VCaP (cell line): ENCODE data around the gene SULT1C4.

Experiments used
- H3K27ac ChIP-seq: fragments of 450-650 bp; 2 replicates; pipeline ENCODE4 v1.5.1; 2017
- TF ChIP-seq, protein P1 (sequence below): fragments of 450-650 bp; conservative IDR thresholded peaks from 2 replicates; pipeline ENCODE4 v1.5.1; 2017; ENCODE audit warnings: mild to moderate bottlenecking, moderate library complexity

The SULT1C4 gene

DNA sequence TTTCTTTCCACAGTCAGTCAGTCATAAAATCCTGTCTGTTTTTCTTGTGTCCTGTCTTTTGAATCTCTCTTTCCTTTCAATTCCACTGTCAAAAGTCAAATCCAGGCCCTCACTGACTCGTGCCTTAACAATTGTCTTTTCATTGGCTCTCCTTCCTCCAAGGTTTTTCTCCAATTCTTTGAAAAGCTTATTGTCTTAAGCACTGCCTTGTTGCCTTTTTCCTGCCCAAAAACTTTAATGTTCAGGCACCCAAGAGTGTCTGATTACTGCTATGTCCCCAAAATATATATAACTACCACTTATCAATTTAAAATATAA lies 13.9 kb upstream of the SULT1C4 start:
- TF ChIP-seq, protein P1, sequence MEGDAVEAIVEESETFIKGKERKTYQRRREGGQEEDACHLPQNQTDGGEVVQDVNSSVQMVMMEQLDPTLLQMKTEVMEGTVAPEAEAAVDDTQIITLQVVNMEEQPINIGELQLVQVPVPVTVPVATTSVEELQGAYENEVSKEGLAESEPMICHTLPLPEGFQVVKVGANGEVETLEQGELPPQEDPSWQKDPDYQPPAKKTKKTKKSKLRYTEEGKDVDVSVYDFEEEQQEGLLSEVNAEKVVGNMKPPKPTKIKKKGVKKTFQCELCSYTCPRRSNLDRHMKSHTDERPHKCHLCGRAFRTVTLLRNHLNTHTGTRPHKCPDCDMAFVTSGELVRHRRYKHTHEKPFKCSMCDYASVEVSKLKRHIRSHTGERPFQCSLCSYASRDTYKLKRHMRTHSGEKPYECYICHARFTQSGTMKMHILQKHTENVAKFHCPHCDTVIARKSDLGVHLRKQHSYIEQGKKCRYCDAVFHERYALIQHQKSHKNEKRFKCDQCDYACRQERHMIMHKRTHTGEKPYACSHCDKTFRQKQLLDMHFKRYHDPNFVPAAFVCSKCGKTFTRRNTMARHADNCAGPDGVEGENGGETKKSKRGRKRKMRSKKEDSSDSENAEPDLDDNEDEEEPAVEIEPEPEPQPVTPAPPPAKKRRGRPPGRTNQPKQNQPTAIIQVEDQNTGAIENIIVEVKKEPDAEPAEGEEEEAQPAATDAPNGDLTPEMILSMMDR = no peak
- H3K27ac ChIP-seq = no peak overlapping the region

DNA sequence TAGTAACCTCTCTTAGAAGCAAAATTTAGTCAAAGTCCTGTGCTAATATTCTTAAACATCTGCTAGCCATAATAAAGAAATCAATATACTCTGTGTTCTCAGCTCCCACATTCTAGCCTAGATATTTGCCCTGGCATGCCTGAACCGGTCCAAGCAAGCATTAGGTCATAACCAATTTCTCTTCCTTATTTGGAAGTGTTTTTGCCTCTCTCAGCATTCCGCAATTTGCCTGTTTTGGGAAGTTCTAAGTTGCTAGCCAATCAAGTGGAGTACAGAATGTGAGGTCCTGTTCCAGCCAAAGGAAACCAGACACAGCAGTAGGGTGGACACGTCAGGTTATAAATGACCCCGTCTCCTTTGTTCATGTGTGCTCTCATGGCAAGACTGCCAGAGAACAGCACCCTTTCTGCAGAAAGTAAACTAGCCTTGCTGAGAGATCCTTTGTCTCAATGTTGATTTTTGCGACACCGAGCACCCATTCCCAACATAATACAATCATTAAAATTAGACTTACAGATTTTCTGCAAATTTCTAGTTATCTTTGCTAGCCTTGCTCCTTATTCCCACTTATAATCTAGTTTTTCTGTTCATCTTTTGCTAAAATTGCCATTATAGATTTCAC lies 13.0 kb upstream of the SULT1C4 start:
- TF ChIP-seq, protein P1 = no peak
- no peak overlapping the region for H3K27ac ChIP-seq

DNA sequence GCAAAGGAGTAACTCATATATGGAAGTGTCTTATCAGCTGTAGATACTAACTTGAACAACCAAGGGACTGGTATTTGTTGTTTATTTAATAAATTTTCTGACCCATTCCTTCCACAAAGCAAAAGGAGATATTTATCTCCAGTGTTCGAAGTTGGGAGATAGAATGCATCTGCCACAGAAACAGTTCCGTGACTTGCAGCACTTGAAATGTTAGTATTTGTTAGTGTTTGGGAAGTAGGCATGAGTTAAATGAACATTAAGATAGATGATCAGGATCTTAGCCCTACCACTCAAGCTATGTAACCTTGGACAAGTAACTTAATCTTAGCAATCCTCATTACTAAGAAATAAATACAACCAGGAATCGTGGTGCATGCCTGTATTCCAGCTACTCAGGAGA lies 12.1 kb upstream of the SULT1C4 start:
- TF ChIP-seq, protein P1 = no peak

DNA sequence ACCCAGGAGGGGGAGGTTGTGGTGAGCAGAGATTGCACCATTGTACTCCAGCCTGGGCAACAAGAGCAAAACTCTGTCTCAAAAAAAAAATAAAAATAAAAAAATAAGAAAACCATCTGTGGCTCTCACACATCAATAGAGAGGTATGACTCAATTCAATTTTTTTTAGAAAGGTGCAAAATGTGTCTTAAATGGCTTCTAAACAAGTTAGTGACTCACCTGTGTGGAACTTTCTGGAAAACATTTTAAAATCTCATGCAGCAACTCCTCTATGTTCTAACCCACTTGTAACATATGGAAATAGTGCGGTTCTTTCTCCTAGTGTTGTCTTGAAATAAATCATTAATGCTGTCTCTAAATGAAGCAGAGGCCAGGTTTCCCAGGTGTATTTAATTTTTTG lies 10.7 kb upstream of the SULT1C4 start:
- TF ChIP-seq, protein P1 = no peak
- H3K27ac ChIP-seq = peak overlapping the region; percentile 45; the same call in 1 of the 2 replicates

More for the DNA sequence above, 12.1 kb upstream of the SULT1C4 start:
- no peak overlapping the region for H3K27ac ChIP-seq

DNA sequence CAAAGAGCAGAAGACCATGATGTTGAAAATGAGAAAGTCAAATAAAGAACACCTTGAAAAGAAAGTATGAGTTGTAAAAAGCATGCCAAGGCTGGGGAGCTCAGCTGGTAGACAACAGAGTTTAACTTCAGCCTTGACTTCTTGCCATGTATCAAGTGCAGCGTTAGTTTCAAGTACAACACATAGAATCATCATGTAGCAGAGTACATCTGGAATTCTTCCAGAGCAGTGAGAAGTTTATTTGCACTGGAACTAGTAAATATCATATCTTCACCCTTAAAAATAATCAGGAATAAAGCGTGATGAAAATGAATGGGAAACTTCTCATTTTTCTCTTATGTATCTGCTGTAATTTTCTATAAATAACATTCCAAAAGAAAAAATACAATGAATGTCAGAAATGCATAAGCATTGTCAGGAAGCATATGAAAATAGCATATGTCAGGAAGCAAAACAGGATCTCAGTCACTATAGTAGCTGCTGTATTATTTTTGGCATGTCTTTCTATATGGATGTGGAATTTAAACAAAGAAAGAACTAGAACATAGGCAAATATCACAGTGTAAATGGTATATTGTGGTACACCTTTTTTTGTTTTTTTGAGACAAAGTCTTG lies 10.1 kb upstream of the SULT1C4 start:
- peak overlapping the region; percentile 45 for H3K27ac ChIP-seq

DNA sequence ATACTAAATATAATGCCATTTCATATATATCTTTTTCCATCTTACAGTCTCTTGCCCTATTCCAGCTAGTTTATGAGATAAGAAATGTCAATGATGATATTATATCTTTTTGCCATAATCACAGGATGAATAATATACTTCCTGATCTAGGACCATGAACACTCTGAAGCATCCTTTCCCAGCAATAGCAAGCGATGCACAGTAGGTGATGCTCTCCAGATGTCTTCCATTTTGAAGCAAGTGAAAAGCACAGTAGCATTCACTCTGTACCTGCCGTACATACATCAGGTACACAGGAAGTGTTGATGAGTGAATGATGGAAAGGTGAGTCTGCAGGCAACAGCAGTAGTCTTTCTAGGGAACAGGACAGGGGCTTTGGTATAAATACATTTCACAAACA lies 8.6 kb upstream of the SULT1C4 start:
- TF ChIP-seq, protein P1 = no peak
- H3K27ac ChIP-seq = no peak overlapping the region

More for the DNA sequence above, 10.1 kb upstream of the SULT1C4 start:
- TF ChIP-seq, protein P1 = no peak

DNA sequence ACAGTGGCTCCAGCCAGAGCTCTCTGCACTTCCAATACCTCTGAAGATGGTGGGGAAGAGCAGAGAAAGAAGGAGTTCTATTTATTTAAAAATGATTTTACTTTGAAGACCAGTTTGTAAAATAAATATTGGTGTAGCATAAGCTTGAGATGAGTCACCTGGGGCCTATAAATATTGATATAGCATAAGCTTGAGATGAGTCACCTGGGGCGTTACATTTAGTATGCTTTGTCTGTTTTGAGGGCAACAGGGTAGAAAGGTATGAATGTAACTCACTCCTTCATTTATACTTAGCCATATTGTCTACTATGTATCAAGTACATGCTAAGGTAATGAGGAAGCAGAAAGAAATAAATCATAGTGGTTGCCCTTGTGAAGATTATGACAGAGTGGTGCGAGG lies 7.7 kb upstream of the SULT1C4 start:
- TF ChIP-seq, protein P1 = no peak
- no peak overlapping the region for H3K27ac ChIP-seq
